GM15510 (cell line): Measurements from ENCODE around the gene MAGEB1.

Source experiments
- POLR2A ChIP-seq: IDR thresholded peaks from 3 replicates; pipeline ENCODE4 v1.6.1; 2011; ENCODE audit warnings: borderline replicate concordance; ENCODE audit not compliant: insufficient read length; ENCODE audit errors: extremely low read depth

MAGEB1 gene, protein sequence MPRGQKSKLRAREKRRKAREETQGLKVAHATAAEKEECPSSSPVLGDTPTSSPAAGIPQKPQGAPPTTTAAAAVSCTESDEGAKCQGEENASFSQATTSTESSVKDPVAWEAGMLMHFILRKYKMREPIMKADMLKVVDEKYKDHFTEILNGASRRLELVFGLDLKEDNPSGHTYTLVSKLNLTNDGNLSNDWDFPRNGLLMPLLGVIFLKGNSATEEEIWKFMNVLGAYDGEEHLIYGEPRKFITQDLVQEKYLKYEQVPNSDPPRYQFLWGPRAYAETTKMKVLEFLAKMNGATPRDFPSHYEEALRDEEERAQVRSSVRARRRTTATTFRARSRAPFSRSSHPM

DNA sequence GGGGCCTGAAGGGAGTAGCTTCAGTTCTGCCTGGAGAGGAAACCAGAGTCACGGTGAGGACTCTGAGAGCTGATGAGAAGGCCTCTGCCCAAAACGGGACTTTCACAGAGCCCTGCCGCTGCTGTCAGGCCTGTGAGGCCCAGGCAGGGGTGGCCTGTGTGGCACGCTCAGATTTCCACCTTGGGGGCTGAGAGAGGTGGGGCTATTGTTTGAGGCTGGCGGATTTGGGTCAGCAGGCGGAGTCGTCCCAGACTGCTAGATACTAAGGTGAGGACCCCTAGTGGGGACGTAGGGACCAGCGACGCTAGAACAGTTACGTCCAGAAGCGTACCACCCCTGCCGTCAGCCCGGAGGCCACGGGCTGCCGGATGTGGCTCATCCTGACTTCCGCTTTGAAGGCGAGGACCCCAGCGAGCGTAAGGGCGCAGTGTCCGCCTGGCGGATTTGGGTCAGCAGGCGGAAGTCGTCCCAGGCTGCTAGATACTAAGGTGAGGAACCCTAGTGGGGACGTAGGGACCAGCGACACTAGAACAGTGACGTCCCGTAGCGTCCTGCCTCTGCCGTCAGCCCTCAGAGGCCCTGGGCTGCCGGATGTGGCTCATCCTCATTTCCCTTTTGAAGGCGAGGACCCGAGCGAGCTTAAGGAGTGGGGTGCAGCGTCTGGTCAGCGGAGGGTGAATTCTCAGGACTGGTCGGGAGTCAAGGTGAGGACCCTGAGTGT is at the start of gene MAGEB1:
TSS of gene MAGEB1 (plus strand) at position 378 of the 721 bp plus-strand sequence. CDS start 3,348 bp downstream, outside the sequence.
- TF ChIP-seq POLR2A: no peak

DNA sequence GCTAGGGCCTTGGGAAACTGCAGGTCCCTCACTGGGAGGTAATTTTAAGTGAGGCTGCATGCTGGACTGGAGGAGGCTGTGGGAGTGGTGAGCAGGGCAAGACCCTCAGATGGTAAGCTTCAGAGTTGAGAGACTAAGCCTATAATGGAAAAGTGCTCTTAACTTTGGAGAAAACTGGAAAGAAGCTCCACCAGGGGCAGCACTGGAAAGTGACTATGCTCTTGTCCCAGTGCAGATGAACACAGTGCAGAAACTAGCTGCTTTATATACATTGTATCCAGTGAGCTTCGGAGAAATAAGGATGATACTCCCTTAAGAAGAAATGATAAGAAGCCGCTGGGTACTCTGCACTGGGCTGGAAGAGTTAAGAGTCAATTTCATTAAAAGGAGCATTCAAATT is 34.8 kb upstream of the MAGEB1 start:
- no peak for TF ChIP-seq POLR2A

DNA sequence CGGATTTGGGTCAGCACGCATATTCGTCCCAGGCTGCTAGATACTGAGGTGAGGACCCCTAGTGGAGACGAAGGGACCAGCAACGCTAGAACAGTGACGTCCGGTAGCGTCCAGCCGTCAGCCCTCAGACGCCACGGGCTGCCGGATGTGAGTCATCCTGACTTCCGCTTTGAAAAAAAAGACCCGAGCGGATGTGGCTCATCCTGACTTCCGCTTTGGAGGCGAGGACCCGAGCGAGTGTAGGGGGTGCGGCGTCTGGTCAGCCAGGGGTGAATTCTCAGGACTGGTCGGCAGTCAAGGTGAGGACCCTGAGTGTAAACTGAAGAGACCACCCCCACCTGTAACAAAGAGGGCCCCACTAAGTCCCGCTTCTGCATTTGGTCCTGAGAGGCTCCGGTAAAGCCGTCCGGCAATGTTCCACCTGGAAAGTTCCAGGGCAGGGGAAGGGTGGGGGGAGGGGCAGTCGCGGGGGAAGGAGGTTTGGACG is 31.5 kb upstream of the MAGEB1 start, which contains the start of gene MAGEB2:
TSS of gene MAGEB2 (plus strand) at position 207 of the 487 bp plus-strand sequence. CDS start 3,018 bp downstream, outside the sequence.
- no peak for TF ChIP-seq POLR2A

DNA sequence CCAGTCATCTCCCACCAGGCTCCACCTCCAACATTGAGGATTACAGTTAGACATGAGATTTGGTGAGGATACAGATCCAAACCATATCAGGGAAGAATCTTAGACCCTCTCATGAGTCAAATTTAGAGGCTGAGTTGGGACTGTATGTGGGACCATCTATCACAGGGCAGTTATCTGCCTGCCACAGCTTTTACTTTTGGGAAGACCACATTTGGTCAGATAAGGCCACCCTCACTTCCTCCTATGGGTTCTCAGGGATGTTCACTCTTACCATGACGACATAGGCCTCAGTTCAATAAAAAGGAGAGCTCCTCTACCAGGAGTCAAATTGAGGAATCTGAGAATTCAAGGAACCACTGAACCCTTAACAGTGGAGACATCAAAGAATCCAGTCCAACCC is 29.5 kb upstream of the MAGEB1 start:
- no peak for TF ChIP-seq POLR2A

DNA sequence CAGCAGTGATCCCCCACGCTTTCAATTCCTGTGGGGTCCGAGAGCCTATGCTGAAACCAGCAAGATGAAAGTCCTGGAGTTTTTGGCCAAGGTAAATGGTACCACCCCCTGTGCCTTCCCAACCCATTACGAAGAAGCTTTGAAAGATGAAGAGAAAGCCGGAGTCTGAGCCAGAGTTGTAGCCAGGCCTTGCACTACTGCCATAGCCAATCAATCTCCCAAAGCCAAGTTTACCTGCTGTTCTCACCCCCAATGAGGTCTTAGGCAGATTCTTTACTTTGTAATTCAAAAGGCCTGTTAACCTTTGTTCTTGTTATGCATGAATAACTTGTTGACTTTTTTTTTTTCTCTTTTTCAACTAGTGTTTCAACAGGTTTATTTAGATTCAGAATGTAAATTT is 27.6 kb upstream of the MAGEB1 start:
- no peak for TF ChIP-seq POLR2A

DNA sequence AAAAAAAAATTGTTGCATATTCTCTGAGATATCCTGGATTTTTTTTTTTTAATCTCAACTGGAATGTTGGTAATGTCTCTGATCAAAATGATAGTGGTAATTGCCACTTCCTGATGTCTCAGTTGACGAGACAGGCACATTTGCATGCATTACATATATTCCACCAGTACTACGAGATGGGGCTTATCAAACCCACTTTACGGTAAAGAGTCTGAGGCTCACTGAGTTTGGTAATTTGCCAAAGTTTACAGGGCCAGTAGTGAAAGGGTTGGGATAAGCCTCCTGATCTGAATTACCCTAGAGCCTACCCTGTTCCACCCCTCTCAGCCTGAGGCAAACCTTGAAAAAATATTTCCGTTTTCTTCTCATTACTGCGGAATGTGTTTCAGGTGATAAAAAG is 26.3 kb upstream of the MAGEB1 start:
- no peak for TF ChIP-seq POLR2A

DNA sequence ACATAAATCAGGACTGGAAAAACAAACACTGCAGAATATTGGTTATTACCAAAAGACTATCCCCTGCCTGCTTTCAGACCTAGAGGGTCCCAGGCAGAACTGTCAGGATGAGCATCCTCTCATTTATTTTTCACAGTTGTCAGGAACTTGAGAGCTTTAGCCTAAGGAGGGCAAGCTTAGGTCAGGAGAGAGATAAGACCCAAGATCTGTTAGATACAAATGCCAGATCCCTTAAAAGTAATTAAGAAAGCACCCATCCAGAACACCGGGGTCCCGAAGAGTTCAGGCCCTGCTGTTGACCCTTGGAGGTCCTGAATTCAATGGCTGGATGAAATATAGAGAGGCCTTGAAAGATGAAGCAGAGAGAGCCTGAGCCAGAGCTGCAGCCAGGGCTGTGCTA is 22.4 kb upstream of the MAGEB1 start:
- no peak for TF ChIP-seq POLR2A

DNA sequence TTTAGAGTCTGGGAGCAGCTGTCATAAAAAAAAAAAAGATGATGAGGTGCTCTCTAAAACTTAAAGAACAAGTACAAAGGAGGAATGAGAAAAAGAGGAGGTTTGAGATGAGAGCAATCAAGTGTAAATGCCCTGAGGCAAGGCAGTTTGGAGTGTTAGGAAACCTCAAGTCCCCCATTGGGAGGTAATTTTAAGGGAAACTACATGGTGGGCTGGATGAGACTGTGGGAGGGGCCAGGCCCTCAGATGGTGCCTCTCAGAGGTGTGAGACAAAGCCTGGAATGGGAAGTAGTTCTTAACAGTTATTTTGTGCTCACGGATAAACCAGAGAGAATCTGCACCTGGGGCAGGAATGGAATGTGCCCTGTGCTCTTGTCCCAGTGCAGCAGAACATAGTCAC is 18.4 kb upstream of the MAGEB1 start:
- no peak for TF ChIP-seq POLR2A

DNA sequence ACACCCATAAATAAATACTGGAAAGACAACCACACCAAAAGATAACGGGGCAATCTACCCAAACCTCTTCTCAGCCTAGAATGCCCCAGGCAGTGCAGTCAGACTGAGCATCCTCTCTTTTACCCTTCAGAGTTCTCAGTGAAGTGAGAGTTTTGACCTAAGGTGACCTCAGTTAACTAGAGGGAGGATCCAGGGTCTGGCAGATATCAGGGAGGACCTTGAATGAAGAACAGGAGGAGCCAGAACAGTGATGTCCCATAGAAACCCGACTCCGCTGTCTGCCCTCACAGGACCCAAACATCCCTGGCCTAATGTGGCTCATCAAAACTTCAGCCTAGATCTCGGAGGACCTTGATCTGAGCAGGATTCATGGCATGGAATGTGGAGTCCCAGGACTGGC is 16.6 kb upstream of the MAGEB1 start, which contains the start of gene MAGEB3:
TSS of gene MAGEB3 (plus strand) at position 263 of the 400 bp plus-strand sequence. CDS start 5,268 bp downstream, outside the sequence.
- no peak for TF ChIP-seq POLR2A

DNA sequence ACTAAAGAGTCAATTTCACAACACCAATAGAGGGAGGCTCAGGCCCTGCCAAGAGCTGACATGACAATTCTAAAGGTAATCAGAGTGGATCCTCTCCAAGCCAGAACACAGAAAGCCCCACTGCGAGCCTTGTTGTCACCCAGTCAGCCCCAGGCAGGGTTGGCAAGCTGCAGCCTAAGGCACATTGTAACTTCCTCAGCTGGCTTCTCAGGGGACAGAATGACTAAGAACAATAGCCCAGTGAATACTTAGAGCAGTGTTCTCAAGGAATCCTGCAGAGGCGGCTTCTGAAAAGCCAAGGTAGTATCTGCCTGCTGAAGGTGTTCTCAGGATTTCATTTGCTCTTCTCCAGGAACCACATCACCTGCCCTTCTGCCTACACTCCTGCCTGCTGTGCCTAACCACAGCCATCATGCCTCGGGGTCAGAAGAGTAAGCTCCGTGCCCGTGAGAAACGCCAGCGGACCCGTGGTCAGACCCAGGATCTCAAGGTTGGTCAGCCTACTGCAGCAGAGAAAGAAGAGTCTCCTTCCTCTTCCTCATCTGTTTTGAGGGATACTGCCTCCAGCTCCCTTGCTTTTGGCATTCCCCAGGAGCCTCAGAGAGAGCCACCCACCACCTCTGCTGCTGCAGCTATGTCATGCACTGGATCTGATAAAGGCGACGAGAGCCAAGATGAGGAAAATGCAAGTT is 5.1 kb upstream of the MAGEB1 start, which contains the start of gene MAGEB4:
TSS of gene MAGEB4 (plus strand) at position 277 of the 692 bp plus-strand sequence. CDS start at position 413, 136 bp downstream.
- no peak for TF ChIP-seq POLR2A

DNA sequence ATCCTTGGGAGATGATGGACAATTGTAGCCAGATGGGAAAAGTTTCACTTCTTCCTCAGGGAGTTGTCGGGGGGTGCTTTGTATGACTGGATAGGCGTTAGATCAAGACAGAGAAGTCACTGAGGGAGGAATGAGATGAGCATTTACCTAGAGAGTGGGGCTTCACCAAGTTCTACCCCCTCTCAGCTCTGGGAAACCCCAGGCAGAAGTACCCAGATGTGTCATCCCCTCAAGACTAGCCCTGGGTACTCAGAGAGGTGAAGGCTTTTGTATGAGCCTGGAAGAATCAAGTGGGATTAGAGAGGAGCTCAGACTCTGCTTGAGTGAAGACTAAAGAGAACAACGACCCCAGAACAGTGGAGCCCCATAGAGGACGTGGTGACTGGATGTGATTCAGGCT is 1.9 kb downstream of the MAGEB1 start:
- TF ChIP-seq POLR2A: no peak

DNA sequence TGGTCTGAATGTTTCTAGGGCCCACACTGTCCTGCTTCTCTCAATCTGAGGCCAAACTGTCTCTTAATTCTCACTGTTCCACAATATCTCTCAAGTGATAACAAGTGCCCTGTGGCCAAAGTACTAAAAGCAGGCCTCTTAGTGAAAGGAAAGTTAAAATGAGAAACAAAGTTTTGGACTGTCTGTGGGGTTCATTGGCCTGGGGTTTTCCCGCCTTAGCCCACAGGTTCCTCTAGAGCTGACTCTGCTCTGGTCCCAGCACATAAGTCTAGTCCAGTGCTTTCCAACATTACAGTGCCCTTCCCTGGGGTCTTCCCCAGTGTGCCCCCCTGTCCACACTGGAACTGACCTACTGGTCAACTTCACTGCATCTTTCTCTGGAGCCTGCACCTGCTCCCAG is 6.3 kb downstream of the MAGEB1 start:
- no peak for TF ChIP-seq POLR2A

DNA sequence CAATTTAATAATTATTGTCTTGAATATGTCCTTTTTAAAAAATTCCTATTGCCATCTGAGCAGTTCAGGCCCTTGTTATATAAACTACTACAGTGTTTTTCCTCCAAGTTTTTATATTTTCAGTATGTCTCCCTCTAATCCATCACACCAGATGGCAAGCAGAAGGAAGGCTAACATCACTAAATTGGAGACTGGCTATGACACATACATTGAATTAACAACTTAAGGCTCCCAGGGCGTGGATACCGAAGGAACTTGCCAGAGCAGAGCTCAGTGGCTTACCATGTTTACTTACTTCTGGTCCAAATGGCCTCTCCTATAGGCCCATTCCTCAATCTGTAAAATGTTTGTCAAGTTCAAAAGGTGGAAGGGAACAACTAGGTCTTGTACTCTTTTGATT is 13.0 kb downstream of the MAGEB1 start:
- TF ChIP-seq POLR2A: no peak

DNA sequence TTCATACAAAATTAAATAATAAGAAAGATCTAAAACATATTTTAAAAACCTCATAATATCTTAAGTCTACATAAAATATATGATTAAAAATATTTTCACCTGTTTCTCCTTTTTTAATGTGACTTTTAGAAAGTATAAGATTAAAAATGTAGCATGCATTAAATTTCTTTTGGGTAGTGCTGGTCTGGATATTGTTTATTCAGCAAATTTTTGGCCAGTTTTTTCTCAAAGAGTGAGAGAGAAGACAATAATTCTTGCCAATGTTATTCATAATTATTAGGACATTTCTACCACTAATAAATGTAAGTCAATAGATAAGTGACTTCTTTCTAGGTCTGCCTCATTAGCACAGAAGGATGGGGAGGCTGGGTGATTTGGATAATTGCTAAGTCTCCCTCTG is 14.1 kb downstream of the MAGEB1 start:
- TF ChIP-seq POLR2A: no peak

DNA sequence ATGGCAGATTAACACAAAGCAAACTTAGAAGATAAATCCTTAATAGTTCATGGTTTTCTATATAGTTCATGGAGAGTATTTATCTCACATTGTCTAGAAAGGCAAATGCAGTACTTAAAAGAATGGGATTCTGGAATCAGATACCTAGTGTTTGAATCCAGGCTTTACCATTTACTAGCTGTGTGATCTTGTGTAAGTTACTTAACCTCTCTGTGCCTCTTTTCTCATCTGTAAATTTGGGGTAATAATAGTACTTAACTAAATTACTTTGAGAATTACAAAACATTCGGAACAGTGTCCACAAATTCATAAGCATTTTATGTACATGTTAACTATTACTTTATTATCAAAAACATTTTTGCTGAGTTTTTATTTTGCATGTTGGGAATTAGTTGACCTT is 15.8 kb downstream of the MAGEB1 start:
- TF ChIP-seq POLR2A: no peak
